ENCODE results near the gene IMMP1L.

- TF ChIP-seq CTCF (conservative IDR thresholded peaks at IDR 0.05; ENCODE audit: low read length), result no peak
- TF ChIP-seq EZH2phosphoT487 (IDR thresholded peaks at IDR 0.05; ENCODE audit: borderline replicate concordance, low read depth, low read length), result no peak
These were observed 71.5 kb downstream of the IMMP1L start for GRCh38 chr11:31437742-31438435.
